ENCODE measurements around the gene PCK1. TPM values are rescaled to one million over a fixed set of nuclear protein-coding genes. Genes with fewer than 3 reads are reported as not detected.

Gene PCK1
- total and polyA plus RNA-seq, 2 of the 13 experiments (the other 11 are each of a cell fraction or from before 2014, with no cell fraction given) = 6.5 to 12.6 TPM

- 0 out of 2 replicates have a peak, but pooled peaks have one; percentile 12 for TF ChIP-seq ZNF280D (CRISPR knock-in tag; IDR thresholded peaks at IDR 0.05)
- TF ChIP-seq TEAD3 (CRISPR knock-in tag; optimal IDR thresholded peaks at IDR 0.05; ENCODE audit: borderline replicate concordance) = no peak
- TF ChIP-seq ZNF317 (CRISPR knock-in tag; IDR thresholded peaks at IDR 0.05) = no peak
- TF ChIP-seq JARID2 (CRISPR knock-in tag; IDR thresholded peaks at IDR 0.05; ENCODE audit: insufficient replicate concordance) = no peak
- no peak for TF ChIP-seq DBP (CRISPR knock-in tag; IDR thresholded peaks at IDR 0.05; ENCODE audit: not compliant biosample characterization)
- TF ChIP-seq CREB1 (IDR thresholded peaks at IDR 0.05) = no peak
- no peak for TF ChIP-seq CREB1 (CRISPR knock-in tag; IDR thresholded peaks at IDR 0.05)
- TF ChIP-seq NFE2L1 (CRISPR knock-in tag; IDR thresholded peaks at IDR 0.05; ENCODE audit: borderline replicate concordance) = no peak
- no peak for TF ChIP-seq SNAPC5 (CRISPR knock-in tag; IDR thresholded peaks at IDR 0.05; ENCODE audit: borderline replicate concordance)
- 0 out of 2 replicates have a peak, but pooled peaks have one; percentile 23 for TF ChIP-seq ZNF30 (CRISPR knock-in tag; IDR thresholded peaks at IDR 0.05)
- no peak for TF ChIP-seq ZSCAN30 (CRISPR knock-in tag; IDR thresholded peaks at IDR 0.05)
- no peak for TF ChIP-seq ZSCAN25 (CRISPR knock-in tag; IDR thresholded peaks at IDR 0.05)
These were observed 31.1 kb upstream of the PCK1 start (continued) for GRCh38 chr20:57529810-57530209.
